GM21737 (cell line): ENCODE measurements around the gene UNC79.
"Not testable (repeated sequence)": the region's sequence is repeated elsewhere in the genome, so short reads cannot be mapped to it uniquely, and the experiment has no call there.

Experiments used
- ATAC-seq: cut with Tn5 transposase; IDR thresholded peaks from one replicate; pipeline ENCODE4 v1.9.1; 2021; ENCODE audit warnings: mild to moderate bottlenecking, moderate library complexity; ENCODE audit not compliant: unreplicated experiment

Gene UNC79

GRCh38 chr14:93430315-93431035, at the start of gene UNC79:
Gene UNC79 (plus strand): TSS chr14:93430939. CDS start chr14:93431030, 91 bp downstream.
- no peak for ATAC-seq

DNA sequence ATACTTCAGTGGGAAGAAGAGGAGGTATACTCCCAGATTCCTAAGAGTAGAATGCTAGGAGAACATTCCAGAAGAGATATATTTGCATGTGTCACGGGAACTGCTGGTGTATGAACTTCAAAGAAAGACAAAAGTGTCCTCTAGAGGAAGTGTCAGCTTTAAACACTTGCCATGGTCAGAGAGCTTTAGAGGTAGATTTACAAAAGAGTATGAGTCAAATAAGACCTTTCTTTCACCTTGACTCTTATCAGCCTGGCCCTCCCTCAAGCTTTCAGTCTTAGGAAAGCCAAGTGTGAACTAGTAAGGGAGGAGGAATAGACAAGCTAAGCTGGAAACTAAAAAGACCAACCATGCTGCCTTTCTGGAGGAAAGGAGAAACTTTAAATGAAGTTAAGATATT, 49.1 kb upstream of the UNC79 start:
- no peak for ATAC-seq

GRCh38 chr14:93384256-93384655, 46.5 kb upstream of the UNC79 start:
- not testable (repeated sequence) for ATAC-seq

DNA sequence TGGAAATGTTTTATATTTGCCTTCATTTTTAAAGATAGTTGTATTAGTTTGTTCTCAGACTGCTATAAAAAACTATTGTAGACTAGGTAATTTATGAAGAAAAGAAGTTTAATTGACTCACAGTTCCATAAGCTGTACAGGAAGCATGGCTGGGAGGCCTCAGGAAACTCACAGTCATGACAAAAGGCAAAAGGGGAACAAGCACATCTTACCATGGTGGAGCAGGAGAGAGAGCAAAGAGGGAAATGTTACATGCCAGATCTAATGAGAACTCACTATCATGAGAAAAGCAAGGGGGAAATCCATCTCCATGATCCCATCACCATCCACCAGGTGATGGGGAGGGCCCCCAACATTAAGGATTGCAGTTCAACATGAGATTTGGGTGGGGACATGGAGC, 35.5 kb upstream of the UNC79 start:
- no peak for ATAC-seq

DNA sequence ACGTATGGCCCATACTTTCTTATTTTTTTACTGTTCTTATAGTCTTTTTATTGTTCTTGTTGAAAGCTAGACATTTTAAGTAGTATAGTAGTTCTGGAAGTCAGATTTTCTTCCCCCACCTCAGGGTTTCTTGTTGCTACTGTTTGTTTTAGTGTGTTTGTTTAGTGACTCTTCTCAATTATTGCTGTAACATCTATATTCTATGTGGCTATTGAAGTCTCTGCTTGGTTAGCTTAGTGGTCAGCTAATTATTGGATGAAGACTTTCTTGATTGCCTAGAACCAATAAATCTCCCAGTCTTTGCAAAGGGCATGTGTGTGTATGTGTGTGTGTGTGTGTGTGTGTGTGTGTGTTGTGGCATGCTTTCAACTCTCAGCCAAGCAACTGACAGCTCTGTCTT, 34.3 kb upstream of the UNC79 start:
- no peak for ATAC-seq

DNA sequence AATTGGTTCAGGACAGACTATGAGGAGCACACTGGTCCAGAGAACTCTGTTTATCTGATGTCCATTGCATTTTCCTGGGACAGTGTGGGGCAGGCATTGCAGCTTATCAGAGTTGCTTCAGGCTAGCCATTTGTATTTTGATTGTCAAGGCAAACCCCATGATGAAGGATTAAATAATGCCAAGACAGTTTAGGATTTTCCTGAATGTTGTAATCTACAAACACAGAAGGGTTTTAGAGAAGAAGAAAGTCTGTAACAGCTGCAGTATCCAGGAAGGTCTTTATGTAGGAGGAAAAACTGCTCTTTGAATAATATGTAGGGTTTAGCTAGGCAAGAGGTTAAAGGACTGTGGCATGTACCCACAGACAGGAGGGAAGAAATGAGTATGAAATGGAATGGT, 32.2 kb upstream of the UNC79 start:
- no peak for ATAC-seq

- no peak for ATAC-seq
These were observed 27.8 kb upstream of the UNC79 start for GRCh38 chr14:93402951-93403350.

DNA sequence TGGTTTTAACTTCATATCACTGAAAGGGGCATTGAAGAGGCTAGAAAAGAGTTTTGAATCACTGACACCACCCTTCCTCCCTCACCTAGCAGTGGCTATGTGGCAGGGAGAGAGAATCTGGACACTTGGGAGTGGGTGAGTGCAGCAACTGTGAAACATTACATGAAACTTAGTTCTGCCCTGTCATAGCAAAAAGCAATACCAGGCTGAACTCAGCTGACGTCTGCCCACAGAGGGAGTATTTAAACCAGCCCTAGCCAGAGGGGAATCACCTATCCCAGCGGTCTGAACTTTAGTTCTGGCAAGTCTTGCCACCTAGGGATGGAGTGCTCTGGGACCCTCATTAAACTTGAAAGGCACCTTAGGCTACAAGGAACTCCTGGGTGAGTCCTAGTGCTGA, 20.7 kb upstream of the UNC79 start:
- no peak for ATAC-seq

DNA sequence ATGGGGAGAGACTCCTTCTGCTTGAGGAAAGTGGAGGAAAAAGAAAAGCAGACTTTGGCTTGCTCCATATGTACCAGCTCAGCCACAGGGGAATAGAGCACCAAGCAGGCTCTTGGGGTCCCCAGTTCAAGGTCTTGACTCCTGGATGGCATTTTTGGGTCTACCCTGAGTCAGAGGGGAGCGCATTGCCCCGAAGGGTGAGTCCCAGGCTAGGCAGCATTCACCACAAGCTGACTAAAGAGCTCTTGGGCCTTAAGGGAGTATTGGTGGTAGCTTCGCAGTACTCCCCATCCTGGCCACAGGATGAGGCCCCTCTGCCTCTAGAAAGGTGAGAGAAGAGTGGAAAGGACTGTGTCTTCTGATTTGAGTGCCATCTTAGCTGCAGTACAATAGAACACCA, 19.8 kb upstream of the UNC79 start:
- no peak for ATAC-seq

DNA sequence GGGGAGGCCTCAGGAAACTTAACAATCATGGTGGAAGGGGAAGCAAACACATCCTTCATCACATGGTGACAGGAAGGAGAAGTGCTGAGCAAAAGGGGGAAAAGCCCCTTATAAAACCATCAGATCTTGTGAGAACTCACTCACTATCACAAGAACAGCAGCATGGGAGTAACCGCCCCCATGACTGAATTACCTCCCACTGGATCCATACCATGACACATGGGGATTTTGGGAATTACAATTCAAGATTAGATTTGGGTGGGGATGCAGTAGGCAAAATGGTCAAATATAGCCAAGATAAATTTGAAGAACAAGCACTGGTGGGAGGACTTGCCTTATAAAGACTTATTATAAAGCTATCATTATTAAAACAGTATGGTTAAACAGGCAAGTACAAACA, 5.6 kb upstream of the UNC79 start:
- ATAC-seq, result not testable (repeated sequence)

GRCh38 chr14:93426750-93427149, 4.0 kb upstream of the UNC79 start:
- ATAC-seq, result no peak

DNA sequence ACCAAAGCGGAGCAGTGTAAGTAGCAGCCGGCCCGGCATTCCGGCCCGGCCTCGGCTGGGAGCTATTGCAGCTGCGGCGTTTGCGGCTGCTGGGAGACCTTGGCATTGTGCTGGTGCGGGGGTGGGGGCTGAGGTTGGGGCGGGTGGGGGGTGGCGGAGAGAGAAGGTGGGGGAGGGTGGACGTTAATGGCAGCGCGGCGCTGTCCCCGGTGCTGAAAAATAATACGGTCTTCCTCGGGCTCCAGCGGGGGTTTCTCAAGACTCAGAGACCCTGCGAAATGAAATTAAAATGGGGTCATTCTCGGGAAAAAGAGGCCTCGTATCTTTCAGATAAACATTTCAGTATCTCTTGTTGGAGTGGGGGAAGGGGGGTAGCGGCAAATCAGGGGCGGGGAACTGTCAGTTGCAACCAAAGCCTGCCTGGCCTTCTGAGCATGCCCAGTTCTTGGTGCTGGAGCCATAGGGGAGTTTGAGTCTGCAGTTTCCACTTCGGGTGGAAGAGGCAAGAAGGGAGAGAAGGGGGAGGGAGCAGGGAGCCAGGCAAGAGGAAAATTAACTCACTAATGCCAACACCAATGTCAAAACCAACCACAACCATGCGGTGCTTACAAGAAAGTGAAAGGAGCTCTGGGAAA, 414 bp downstream of the UNC79 start:
- ATAC-seq, result no peak

DNA sequence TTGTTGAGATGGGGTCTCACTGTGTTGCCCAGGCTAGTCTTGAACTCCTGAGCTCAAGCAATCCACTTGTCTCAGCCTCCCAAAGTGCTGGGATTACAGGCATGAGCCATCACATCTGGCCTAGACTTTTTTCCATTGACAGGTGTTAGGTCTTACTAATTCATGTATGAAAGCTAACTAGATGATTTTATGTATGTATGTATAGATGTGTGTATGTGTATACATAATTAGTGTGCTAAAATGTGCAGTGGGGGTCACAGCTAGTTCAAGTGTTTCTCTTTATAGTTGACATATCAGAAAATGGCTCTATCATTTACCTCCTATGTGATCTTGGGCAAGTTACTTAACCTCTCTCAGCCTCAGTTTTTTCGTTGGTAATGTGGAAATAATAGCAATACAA, 23.5 kb downstream of the UNC79 start:
- ATAC-seq, result no peak

DNA sequence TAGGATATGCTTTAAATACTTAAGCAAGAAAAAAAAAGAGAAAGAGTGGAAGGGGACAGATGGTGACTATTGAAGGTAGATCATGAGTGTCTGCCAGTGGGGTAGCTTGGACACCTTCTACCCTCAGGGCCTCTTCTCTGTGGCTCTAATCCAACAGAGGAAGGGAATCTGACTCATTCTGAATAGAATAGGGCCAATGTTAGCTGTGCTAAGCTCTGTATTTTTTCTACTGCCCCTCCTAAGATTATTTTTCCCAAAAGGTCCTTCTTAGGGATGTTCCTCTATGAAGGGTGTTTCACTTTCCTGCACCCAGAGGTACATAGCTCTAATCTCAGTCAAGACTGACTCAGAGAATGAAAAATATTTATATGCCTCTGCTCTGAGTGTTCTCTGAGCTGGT, 25.6 kb downstream of the UNC79 start:
- ATAC-seq, result no peak

- no peak for ATAC-seq
These were observed 27.5 kb downstream of the UNC79 start for GRCh38 chr14:93458234-93458633.

DNA sequence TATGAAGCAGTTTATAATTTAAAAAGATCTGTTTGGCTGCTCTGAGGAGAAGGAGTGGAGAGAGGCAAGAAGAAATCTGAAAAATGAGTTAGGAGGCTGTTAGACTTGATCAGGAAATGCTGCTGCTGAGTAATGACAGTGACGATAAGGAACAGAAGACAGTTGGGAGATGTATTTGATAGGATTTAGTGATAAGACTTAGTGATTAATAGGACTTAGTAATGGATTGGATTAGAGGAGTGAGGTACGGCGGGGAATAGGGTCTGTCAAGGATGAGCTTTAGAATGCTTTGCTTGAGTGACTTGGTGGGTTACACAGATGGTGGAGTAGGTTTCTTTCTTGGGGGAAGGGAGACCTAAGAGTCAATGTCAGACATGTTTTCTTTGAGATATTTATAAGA, 31.7 kb downstream of the UNC79 start:
- no peak for ATAC-seq

- no peak for ATAC-seq
These were observed 33.5 kb downstream of the UNC79 start for GRCh38 chr14:93464271-93464670.

DNA sequence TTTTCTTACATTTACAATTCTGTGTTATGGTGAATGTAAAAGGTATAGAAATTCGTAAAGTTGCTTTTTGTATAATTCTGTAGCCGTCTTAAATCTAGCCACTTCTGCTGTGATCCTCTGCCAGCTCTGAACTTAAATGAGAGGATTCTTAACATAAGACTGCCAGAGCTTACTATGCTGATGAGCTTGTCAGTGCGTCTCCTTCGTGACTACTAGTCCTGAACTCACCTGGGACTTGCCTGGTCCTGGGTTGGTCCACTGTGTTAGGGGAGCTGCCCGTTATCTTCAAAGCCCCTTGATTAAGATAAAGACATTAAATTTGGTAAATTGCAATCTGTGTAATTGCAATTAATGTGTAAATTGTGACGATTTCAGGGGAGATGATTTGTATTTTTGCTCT, 44.7 kb downstream of the UNC79 start:
- no peak for ATAC-seq

DNA sequence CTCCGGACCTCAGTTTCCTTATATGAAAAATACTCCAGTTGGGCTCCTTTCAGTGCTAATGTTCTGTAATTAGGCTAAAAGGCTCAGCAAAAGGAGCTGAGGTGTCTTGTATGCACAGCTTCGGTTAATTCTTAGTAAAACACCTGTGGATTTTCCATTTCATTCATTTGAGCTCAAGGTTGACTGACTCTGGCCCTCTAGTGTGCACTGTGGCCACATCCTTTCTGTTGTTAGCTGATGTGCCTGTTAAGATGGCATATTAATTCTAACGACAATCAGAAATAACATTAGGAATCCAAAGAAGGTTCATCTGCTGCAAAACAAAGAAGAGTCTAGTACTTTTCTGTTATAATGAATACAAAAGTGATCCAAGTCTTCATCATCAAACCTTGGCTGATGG, 45.6 kb downstream of the UNC79 start:
- ATAC-seq, result no peak

GRCh38 chr14:93479074-93479473, 48.3 kb downstream of the UNC79 start:
- ATAC-seq, result not testable (repeated sequence)

DNA sequence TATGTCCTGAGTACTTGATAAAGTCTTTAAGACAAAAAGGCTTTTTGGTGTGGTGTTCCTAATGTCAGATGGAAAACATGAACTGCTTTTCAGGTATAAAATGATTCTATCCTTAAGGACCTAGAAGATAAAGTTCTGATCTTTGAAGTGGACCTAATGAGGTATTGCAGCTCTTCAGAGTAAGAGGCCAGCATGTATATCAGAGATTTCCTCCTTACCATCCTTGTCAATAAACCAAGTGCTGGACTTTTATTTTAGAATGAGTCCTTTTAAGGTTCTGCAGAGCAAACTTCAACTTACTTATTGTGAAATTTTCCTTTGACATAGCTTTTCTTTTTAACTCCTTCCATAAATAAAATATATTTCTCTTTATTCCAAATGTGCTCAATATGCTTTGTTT, 50.1 kb downstream of the UNC79 start:
- no peak for ATAC-seq

DNA sequence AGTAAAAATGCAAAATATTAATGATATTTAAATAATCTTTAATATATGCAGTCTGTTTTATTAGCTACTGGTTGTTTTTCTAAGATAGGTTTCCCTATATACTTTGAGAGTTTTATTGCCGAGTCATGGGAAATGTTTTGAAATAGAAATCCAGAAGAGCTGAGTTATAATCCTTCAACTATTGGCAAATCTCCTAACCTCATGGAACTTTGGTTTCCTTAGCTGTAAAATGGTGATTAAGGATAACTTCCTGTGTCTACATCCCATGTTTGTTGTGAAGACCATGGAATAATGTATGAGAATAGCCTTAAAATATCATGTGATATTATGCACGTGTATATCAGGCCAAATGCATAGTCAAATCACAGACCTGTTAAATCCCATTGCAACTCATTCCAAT, 51.0 kb downstream of the UNC79 start:
- no peak for ATAC-seq

DNA sequence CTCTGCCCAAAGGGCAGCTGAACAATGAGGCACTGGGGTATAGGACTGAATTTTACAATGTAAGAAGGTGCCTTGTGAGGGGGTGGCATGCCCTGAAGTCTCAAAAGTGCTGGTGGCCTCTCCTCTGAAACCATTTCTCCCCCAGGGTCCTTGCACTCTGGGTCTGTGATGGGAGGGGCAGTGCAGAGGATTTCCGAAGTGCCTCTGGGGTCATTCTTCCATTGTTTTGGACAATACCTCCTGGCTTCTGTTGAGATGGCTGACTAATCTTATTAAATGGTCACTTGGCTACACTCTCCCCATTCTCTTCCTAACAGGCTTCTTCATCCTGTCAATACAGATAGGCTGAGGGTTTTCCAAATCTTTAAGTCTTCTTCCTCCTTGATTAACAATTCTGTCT, 59.3 kb downstream of the UNC79 start:
- ATAC-seq, result no peak
